IMR-90 (cell line): Measurements from ENCODE around the gene CNPY4. TPM values are rescaled to one million over a fixed set of nuclear protein-coding genes. Genes with fewer than 3 reads are reported as not detected.

Experiments
- ATAC-seq: fragments of 200-7000 bp; cut with Tn5 transposase; 2 replicates; pipeline ENCODE4 v1.9.1; 2020; ENCODE audit warnings: low read depth, mild to moderate bottlenecking, moderate library complexity
- BruUV-seq: library from RNA; stranded (reverse); fragments of 400-500 nt; replicated peaks from 2 replicates; lab custom pipeline; 2021; lab: Mats Ljungman, UMichigan
- CTCF ChIA-PET: fragments of 300-600 bp; formaldehyde crosslinking; extraction: SDS; loops from one replicate; lab custom pipeline; 2021; ENCODE audit warnings: antibody characterized with exemption; lab: Yijun Ruan, JAX
- POLR2A ChIA-PET: fragments of 300-600 bp; sonication (Branson Sonifier 250); formaldehyde crosslinking; loops from one replicate; lab custom pipeline; 2022; ENCODE audit warnings: antibody characterized with exemption; ENCODE audit not compliant: unreplicated experiment; lab: Charles Lee
- DNase-seq: peaks from one replicate; pipeline ENCODE4 v3.0.0; 2013
- H2AFZ ChIP-seq: replicated peaks from 2 replicates; pipeline ENCODE3; 2013; ENCODE audit warnings: low read length, mild to moderate bottlenecking; ENCODE audit not compliant: poor library complexity
- H2AK5ac ChIP-seq: 2 replicates; pipeline ENCODE4 v1.6.1; 2013; ENCODE audit warnings: low read depth, low read length, inconsistent platforms
- H2AK9ac ChIP-seq: replicated peaks from 2 replicates; pipeline ENCODE3; 2013; ENCODE audit warnings: mild to moderate bottlenecking, low read depth, low read length, moderate library complexity; ENCODE audit not compliant: poor library complexity
- H2BK120ac ChIP-seq: 2 replicates; pipeline ENCODE4 v1.6.1; 2013; ENCODE audit warnings: low read depth, low read length, inconsistent platforms
- H2BK15ac ChIP-seq: 3 replicates; pipeline ENCODE4 v1.6.1; 2013; ENCODE audit warnings: low read depth, low read length, inconsistent platforms
- H2BK20ac ChIP-seq: 2 replicates; pipeline ENCODE4 v1.6.1; 2013; ENCODE audit warnings: low read depth, mild to moderate bottlenecking, inconsistent platforms, low read length, moderate library complexity
- H2BK5ac ChIP-seq: 2 replicates; pipeline ENCODE4 v1.6.1; 2013; ENCODE audit warnings: mild to moderate bottlenecking, low read depth, low read length, inconsistent platforms; ENCODE audit not compliant: poor library complexity, severe bottlenecking
- H3K14ac ChIP-seq: replicated peaks from 2 replicates; pipeline ENCODE4 v1.6.1; 2013; ENCODE audit warnings: low read depth, low read length, inconsistent platforms
- H3K18ac ChIP-seq: 2 replicates; pipeline ENCODE4 v1.6.1; 2013; ENCODE audit warnings: low read depth, low read length, control low read depth
- H3K23ac ChIP-seq: 2 replicates; pipeline ENCODE4 v1.6.1; 2013; ENCODE audit warnings: low read depth, low read length, inconsistent platforms
- H3K27ac ChIP-seq: 2 replicates; pipeline ENCODE4 v1.5.1; 2013; ENCODE audit warnings: mild to moderate bottlenecking, control low read depth, low read length; ENCODE audit not compliant: insufficient read depth
- H3K27me3 ChIP-seq: 2 replicates; pipeline ENCODE4 v1.6.1; 2013; ENCODE audit warnings: low read length; ENCODE audit not compliant: control insufficient read depth, insufficient read depth
- H3K36me3 ChIP-seq: 2 replicates; pipeline ENCODE4 v1.6.1; 2013; ENCODE audit warnings: low read length, mixed read lengths; ENCODE audit not compliant: control insufficient read depth, insufficient read depth
- H3K4ac ChIP-seq: 2 replicates; pipeline ENCODE4 v1.6.1; 2013; ENCODE audit warnings: low read depth, low read length, inconsistent platforms
- H3K4me1 ChIP-seq: 2 replicates; pipeline ENCODE4 v1.6.1; 2013; ENCODE audit warnings: low read length, mixed read lengths; ENCODE audit not compliant: control insufficient read depth, insufficient read depth
- H3K4me2 ChIP-seq: 2 replicates; pipeline ENCODE4 v1.6.1; 2013; ENCODE audit warnings: low read depth, mild to moderate bottlenecking, control low read depth, low read length, moderate library complexity
- H3K4me3 ChIP-seq: 2 replicates; pipeline ENCODE4 v1.5.1; 2013; ENCODE audit warnings: low read depth, mild to moderate bottlenecking, control low read depth, low read length, moderate library complexity; ENCODE audit not compliant: insufficient read depth
- H3K56ac ChIP-seq: 2 replicates; pipeline ENCODE4 v1.6.1; 2013; ENCODE audit warnings: low read length, inconsistent platforms; ENCODE audit not compliant: insufficient read depth; ENCODE audit errors: extremely low read depth
- H3K79me1 ChIP-seq, 2 experiments: 2 replicates each; pipeline ENCODE4 v1.6.1; 2013; ENCODE audit warnings: low read length in 2 of 2, inconsistent platforms in 1 of 2, low read depth in 1 of 2
- H3K9ac ChIP-seq: 2 replicates; pipeline ENCODE4 v1.6.1; 2013; ENCODE audit warnings: low read depth, low read length, control low read depth
- H3K9me1 ChIP-seq: 2 replicates; pipeline ENCODE4 v1.6.1; 2013; ENCODE audit warnings: low read length, inconsistent platforms; ENCODE audit not compliant: insufficient read depth
- H3K9me3 ChIP-seq: 2 replicates; pipeline ENCODE4 v1.6.1; 2013; ENCODE audit warnings: low read length; ENCODE audit not compliant: control insufficient read depth, insufficient read depth
- H4K20me1 ChIP-seq: 2 replicates; pipeline ENCODE4 v1.6.1; 2013; ENCODE audit warnings: low read length, inconsistent platforms; ENCODE audit not compliant: insufficient read depth
- H4K5ac ChIP-seq: 2 replicates; pipeline ENCODE4 v1.6.1; 2013; ENCODE audit warnings: mild to moderate bottlenecking, low read depth, low read length, control low read depth
- H4K8ac ChIP-seq, 2 experiments: 2 replicates each; pipeline ENCODE4 v1.6.1; 2013; ENCODE audit warnings: low read depth in 2 of 2, low read length in 2 of 2, control low read depth in 1 of 2, inconsistent platforms in 1 of 2
- H4K91ac ChIP-seq: 2 replicates; pipeline ENCODE4 v1.6.1; 2013; ENCODE audit warnings: low read depth, low read length, inconsistent platforms; ENCODE audit not compliant: insufficient read depth
- BHLHE40 ChIP-seq: fragments of 150-350 bp; IDR thresholded peaks from 2 replicates; pipeline ENCODE4 v1.6.1; 2016; ENCODE audit warnings: mild to moderate bottlenecking, low read depth, low read length
- MXI1 ChIP-seq: IDR thresholded peaks from 2 replicates; pipeline ENCODE4 v1.6.1; 2012; ENCODE audit warnings: low read depth, mild to moderate bottlenecking, low read length, moderate library complexity, borderline replicate concordance
- RCOR1 ChIP-seq: IDR thresholded peaks from 2 replicates; pipeline ENCODE4 v1.6.1; 2012; ENCODE audit warnings: mild to moderate bottlenecking, low read length, improper control_type of control experiment; ENCODE audit not compliant: insufficient replicate concordance
- SMC3 ChIP-seq: fragments of 150-350 bp; IDR thresholded peaks from 2 replicates; pipeline ENCODE4 v1.6.1; 2016; ENCODE audit warnings: low read depth, mild to moderate bottlenecking, antibody characterized with exemption, low read length, moderate library complexity
- WGBS, 2 experiments: methylation state at CpG; one replicate each; pipeline versions ENCODE4 v1.1.5 to v1.1.7; 2013; ENCODE audit warnings: missing lambda C conversion rate in 2 of 2; ENCODE audit not compliant: insufficient read length in 1 of 2; ENCODE audit errors: extremely low coverage in 2 of 2; 5-methylcytosine and 5-hydroxymethylcytosine counted together
- dilution Hi-C: fragments of 300-500 bp; cut with HindIII; formaldehyde crosslinking; loops from one replicate; pipeline ENCODE4 v1.14.3; 2018; ENCODE audit warnings: low sequenced_read_pairs; ENCODE audit not compliant: unreplicated experiment
- in situ Hi-C: fragments of 300-500 bp; cut with MboI; formaldehyde crosslinking; loops from 3 replicates; pipeline ENCODE4 v1.14.3; 2019; ENCODE audit warnings: low sequenced_read_pairs, inconsistent platforms, mixed read lengths
- intact Hi-C: fragments of 100-400 bp; cut with micrococcal nuclease; formaldehyde crosslinking; loops from 2 replicates; pipeline ENCODE4 v1.10.0; 2022
- polyA plus RNA-seq, 3 experiments: library from polyadenylated mRNA; depleted of rRNA; stranded (reverse); fragments of >200 nt; gene quantifications; 2 replicates each; pipeline ENCODE4 v1.2.3, GENCODE V29; 2012; ENCODE audit warnings: low replicate concordance in 1 of 3
- total RNA-seq: library from RNA; depleted of rRNA; stranded (reverse); fragments of >200 nt; gene quantifications from 2 replicates; pipeline ENCODE4 v1.2.3, GENCODE V29; 2012
- TF ChIP-seq, protein P1 (sequence below): fragments of 150-350 bp; IDR thresholded peaks from 2 replicates; pipeline ENCODE4 v1.6.1; 2016; ENCODE audit warnings: low read depth, mild to moderate bottlenecking, low read length, moderate library complexity, borderline replicate concordance
- TF ChIP-seq, protein P2 (sequence below): fragments of 150-350 bp; IDR thresholded peaks from 2 replicates; pipeline ENCODE4 v1.6.1; 2017; ENCODE audit warnings: mild to moderate bottlenecking, antibody characterized with exemption, low read length, low read depth

The CNPY4 gene
- total and polyA plus RNA-seq, 2 of the 4 experiments (the other 2 are of a cell fraction), result 13.3 to 21.9 TPM

DNA sequence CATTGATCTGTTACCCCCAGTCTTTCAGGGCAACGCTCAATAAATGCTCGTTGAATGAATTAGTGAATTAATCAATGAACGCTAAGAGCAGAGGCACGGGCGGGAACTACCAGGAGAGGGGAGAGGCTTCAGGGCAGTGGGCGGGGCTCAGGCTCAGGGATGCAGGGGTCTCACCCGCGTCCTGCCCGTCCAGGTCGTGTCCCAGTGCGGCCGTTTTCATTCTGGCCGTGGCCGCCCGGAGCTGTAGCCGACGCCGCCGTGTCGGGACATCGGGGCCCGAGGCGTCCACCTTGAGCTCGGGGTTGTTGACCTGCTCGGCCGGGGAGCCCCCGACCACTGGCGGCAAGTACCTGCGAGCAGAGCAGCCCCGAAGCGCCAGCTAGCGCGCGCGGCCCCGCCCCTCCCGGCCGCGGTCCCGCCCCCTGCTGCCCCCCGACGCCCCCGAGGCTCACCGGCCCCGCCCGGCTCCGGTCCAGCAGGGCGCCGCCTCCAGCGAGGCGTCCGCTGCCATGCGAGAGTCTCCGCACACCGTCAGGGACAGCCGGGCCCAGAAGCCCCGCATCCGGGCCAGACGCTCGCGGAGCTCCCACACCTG lies 51.8 kb downstream of the CNPY4 start:
- Histone ChIP-seq H3K9me1 (peaks cover 3% of the 10 kb centered on the region; the same call in 1 of the 2 replicates), H3K18ac (no peak overlapping the region), H3K14ac (no peak overlapping the region), H2AK9ac (no peak overlapping the region), H4K20me1 (no peaks in the 10 kb centered on the region), H3K27ac (no peak overlapping the region), H3K79me1 (peaks cover 6 to 23% of the 10 kb centered on the region in 2 experiments), H2BK5ac (no peak overlapping the region), H2BK20ac (no peak overlapping the region), H2BK15ac (no peak overlapping the region), H3K27me3 (no peaks in the 10 kb centered on the region), H3K4me1 (peaks cover 8% of the 10 kb centered on the region), H3K56ac (no peak overlapping the region), H4K91ac (no peak overlapping the region), H3K36me3 (peaks cover 13% of the 10 kb centered on the region), H4K8ac (no peak overlapping the region), H3K4me3 (no peak overlapping the region), H2BK120ac (no peak overlapping the region), H4K5ac (no peak overlapping the region), H3K4ac (no peak overlapping the region), H2AFZ (no peak overlapping the region), H3K9ac (no peak overlapping the region), H2AK5ac (no peak overlapping the region), H3K23ac (no peak overlapping the region), H3K4me2 (no peak overlapping the region), H3K9me3 (no peaks in the 10 kb centered on the region)
- no TSS peak for BruUV-seq
- DNase-seq, result no peak
- dilution Hi-C loops, result no loop called here
- ATAC-seq, result no peak
- CTCF ChIA-PET, result no interaction called here
- in situ Hi-C loops, result no loop called here
- TF ChIP-seq MXI1 (no peak), SMC3 (no peak), BHLHE40 (no peak), RCOR1 (no peak)
- TF ChIP-seq, protein P1, sequence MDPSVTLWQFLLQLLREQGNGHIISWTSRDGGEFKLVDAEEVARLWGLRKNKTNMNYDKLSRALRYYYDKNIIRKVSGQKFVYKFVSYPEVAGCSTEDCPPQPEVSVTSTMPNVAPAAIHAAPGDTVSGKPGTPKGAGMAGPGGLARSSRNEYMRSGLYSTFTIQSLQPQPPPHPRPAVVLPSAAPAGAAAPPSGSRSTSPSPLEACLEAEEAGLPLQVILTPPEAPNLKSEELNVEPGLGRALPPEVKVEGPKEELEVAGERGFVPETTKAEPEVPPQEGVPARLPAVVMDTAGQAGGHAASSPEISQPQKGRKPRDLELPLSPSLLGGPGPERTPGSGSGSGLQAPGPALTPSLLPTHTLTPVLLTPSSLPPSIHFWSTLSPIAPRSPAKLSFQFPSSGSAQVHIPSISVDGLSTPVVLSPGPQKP, result no peak
- TF ChIP-seq, protein P2, sequence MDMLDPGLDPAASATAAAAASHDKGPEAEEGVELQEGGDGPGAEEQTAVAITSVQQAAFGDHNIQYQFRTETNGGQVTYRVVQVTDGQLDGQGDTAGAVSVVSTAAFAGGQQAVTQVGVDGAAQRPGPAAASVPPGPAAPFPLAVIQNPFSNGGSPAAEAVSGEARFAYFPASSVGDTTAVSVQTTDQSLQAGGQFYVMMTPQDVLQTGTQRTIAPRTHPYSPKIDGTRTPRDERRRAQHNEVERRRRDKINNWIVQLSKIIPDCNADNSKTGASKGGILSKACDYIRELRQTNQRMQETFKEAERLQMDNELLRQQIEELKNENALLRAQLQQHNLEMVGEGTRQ, result no peak
- POLR2A ChIA-PET, result no interaction called here
- intact Hi-C loops, result no loop called here
- 40% methylated on average over 2 of the region's 61 CpGs; no CpG with 5 or more reads in 1 of the 2 experiments for WGBS, 2 experiments
